K562 (cell line): ENCODE results near the gene CPNE2. TPM values are rescaled to one million over a fixed set of nuclear protein-coding genes. Genes with fewer than 3 reads are reported as not detected.

Source experiments
- ATAC-seq: fragments of 200-7000 bp; cut with Tn5 transposase; 3 replicates; pipeline ENCODE4 v1.9.1; 2020; ENCODE audit warnings: moderate library complexity
- BruUV-seq: library from RNA; stranded (reverse); fragments of 400-500 nt; replicated peaks from 2 replicates; lab custom pipeline; 2021; lab: Mats Ljungman, UMichigan
- CTCF ChIA-PET: fragments of 300-600 bp; formaldehyde crosslinking; extraction: SDS; loops from one replicate; lab custom pipeline; 2021; ENCODE audit warnings: low intra/inter-chr PET ratio; lab: Yijun Ruan, JAX
- POLR2A ChIA-PET: fragments of 300-600, 350-650 bp; sonication (Branson Sonifier 250); formaldehyde crosslinking; extraction: SDS; loops from one replicate; lab custom pipeline; 2021; ENCODE audit warnings: antibody characterized with exemption, inconsistent platforms; lab: Yijun Ruan, JAX
- DNase-seq, 4 experiments: peaks; one replicate each; pipeline versions ENCODE4 v3.0.0 to v3.0.0-alpha.2; 2011 to 2018; ENCODE audit warnings: low spot score in 3 of 4, mixed read lengths in 3 of 4; ENCODE audit errors: extremely low read depth in 1 of 4
- FAIRE-seq: peaks from 2 replicates; lab custom pipeline; 2011; peaks lifted over from hg19 to GRCh38; lab: Jason Lieb, UNC
- H2AFZ ChIP-seq: 2 replicates; pipeline ENCODE4 v1.6.0; 2011; ENCODE audit warnings: low read depth, low read length, control low read depth, inconsistent platforms
- H3K27ac ChIP-seq: fragments of 200-600 bp; 3 replicates; pipeline ENCODE4 v1.8.0; 2011; ENCODE audit warnings: low read depth, mild to moderate bottlenecking, control low read depth, inconsistent platforms, low read length, moderate library complexity, mixed read lengths; ENCODE audit errors: extremely low read depth
- H3K27me3 ChIP-seq, 2 experiments: fragments of 300-600 bp in 1 of 2; 2 replicates in 1 of 2; 3 replicates in 1 of 2; pipeline versions ENCODE4 v1.6.0 to v1.8.0; 2011; ENCODE audit warnings: inconsistent platforms in 2 of 2, low read length in 2 of 2, mild to moderate bottlenecking in 1 of 2, mixed read lengths in 1 of 2, moderate library complexity in 1 of 2; ENCODE audit not compliant: control insufficient read depth in 2 of 2, insufficient read depth in 2 of 2
- H3K36me3 ChIP-seq: fragments of 300-600 bp; 3 replicates; pipeline ENCODE4 v1.8.0; 2011; ENCODE audit warnings: mild to moderate bottlenecking, low read length, inconsistent platforms; ENCODE audit not compliant: control insufficient read depth, insufficient read depth
- H3K4me1 ChIP-seq, 2 experiments: fragments of 200-600 bp in 1 of 2; replicated peaks in 1 of 2; 2 replicates in 1 of 2; 3 replicates in 1 of 2; pipeline versions ENCODE4 v1.5.1 to v1.8.0; 2011; ENCODE audit warnings: inconsistent platforms in 2 of 2, low read length in 2 of 2, mild to moderate bottlenecking in 1 of 2, mixed read lengths in 1 of 2, moderate library complexity in 1 of 2; ENCODE audit not compliant: control insufficient read depth in 2 of 2, insufficient read depth in 2 of 2
- H3K4me2 ChIP-seq: 2 replicates; pipeline ENCODE4 v1.6.1; 2011; ENCODE audit warnings: low read length, control low read depth, inconsistent platforms, mixed read lengths; ENCODE audit not compliant: insufficient read depth
- H3K4me3 ChIP-seq: fragments of 200-600 bp; sonication (generic), shearing (Covaris generic); 2 replicates; pipeline ENCODE4 v1.5.1; 2016; ENCODE audit warnings: control low read depth, inconsistent platforms
- H3K79me2 ChIP-seq: fragments of 200-600 bp; 3 replicates; pipeline ENCODE4 v1.8.0; 2011; ENCODE audit warnings: low read length, inconsistent platforms; ENCODE audit not compliant: control insufficient read depth, insufficient read depth
- H3K9ac ChIP-seq, 2 experiments: 2 replicates each; pipeline versions ENCODE4 v1.6.0 to v1.6.1; 2011; ENCODE audit warnings: low read depth in 2 of 2, low read length in 2 of 2, control low read depth in 1 of 2, inconsistent platforms in 1 of 2, mild to moderate bottlenecking in 1 of 2, mixed read lengths in 1 of 2; ENCODE audit not compliant: insufficient read depth in 1 of 2
- H3K9me1 ChIP-seq: one replicate; pipeline ENCODE4 v1.6.0; 2011; ENCODE audit warnings: inconsistent platforms, mild to moderate bottlenecking, low read length, moderate library complexity; ENCODE audit not compliant: control insufficient read depth, insufficient read depth
- H3K9me3 ChIP-seq: replicated peaks from 2 replicates; pipeline ENCODE4 v1.5.1; 2011; ENCODE audit warnings: low read depth, low read length, inconsistent platforms; ENCODE audit not compliant: control insufficient read depth, insufficient read depth
- H4K20me1 ChIP-seq: replicated peaks from 2 replicates; pipeline ENCODE4 v1.6.1; 2011; ENCODE audit warnings: low read length, inconsistent platforms, mixed read lengths; ENCODE audit not compliant: control insufficient read depth, insufficient read depth
- ARID1B ChIP-seq: fragments of 450-650 bp; IDR thresholded peaks from 2 replicates; pipeline ENCODE4 v1.6.1; 2016; ENCODE audit warnings: antibody characterized with exemption, mild to moderate bottlenecking, inconsistent platforms
- BCOR ChIP-seq: fragments of 450-650 bp; IDR thresholded peaks from 2 replicates; pipeline ENCODE4 v1.6.1; 2016
- CCAR2 ChIP-seq: fragments of 200-400 bp; formaldehyde crosslinking; IDR thresholded peaks from 2 replicates; pipeline ENCODE4 v1.6.1; 2017; ENCODE audit warnings: mild to moderate bottlenecking, low read depth, low read length
- CTCF ChIP-seq, 3 experiments: IDR thresholded peaks in 2 of 3; conservative IDR thresholded peaks in 1 of 3; 2 replicates each; pipeline ENCODE4 v1.5.1; 2011 to 2012; ENCODE audit warnings: low read length in 3 of 3, mild to moderate bottlenecking in 3 of 3, control low read depth in 2 of 3, improper control_type of control experiment in 1 of 3, inconsistent platforms in 1 of 3, low read depth in 1 of 3, mixed read lengths in 1 of 3, moderate library complexity in 1 of 3; ENCODE audit not compliant: insufficient read depth in 2 of 3
- GATAD2B ChIP-seq: fragments of 450-650 bp; IDR thresholded peaks from 2 replicates; pipeline ENCODE4 v1.6.1; 2017; ENCODE audit warnings: mild to moderate bottlenecking, borderline replicate concordance
- MTA3 ChIP-seq: fragments of 450-650 bp; formaldehyde crosslinking; IDR thresholded peaks from 2 replicates; pipeline ENCODE4 v1.6.1; 2017; ENCODE audit warnings: mild to moderate bottlenecking, borderline replicate concordance
- REST ChIP-seq, 2 experiments: fragments of 450-650 bp; formaldehyde crosslinking in 1 of 2; IDR thresholded peaks; 2 replicates each; pipeline versions ENCODE4 v1.4.0 to v1.6.1; 2014 to 2020; ENCODE audit warnings: mild to moderate bottlenecking in 2 of 2, borderline replicate concordance in 1 of 2, low read depth in 1 of 2
- XRCC5 ChIP-seq: fragments of 200-400 bp; formaldehyde crosslinking; IDR thresholded peaks from 2 replicates; pipeline ENCODE4 v1.6.1; 2017; ENCODE audit warnings: low read depth, mild to moderate bottlenecking, low read length
- ZC3H8 ChIP-seq: fragments of 450-650 bp; IDR thresholded peaks from 2 replicates; pipeline ENCODE4 v1.6.1; 2017
- ZNF764 ChIP-seq: fragments of 250-450 bp; sonication (Bioruptor Pico); IDR thresholded peaks from 2 replicates; pipeline ENCODE4 v1.4.0; 2020; ENCODE audit warnings: low read depth, mild to moderate bottlenecking, moderate library complexity
- ZNF79 ChIP-seq: fragments of 250-450 bp; sonication (Bioruptor Pico); IDR thresholded peaks from 2 replicates; pipeline ENCODE4 v1.4.0; 2020; ENCODE audit warnings: low read depth, mild to moderate bottlenecking, moderate library complexity
- WGBS: fragments of 100-300 bp; shearing (Covaris generic); methylation state at CpG from one replicate; pipeline ENCODE4 v1.1.6; 2016; ENCODE audit warnings: low coverage, mixed read lengths; ENCODE audit not compliant: insufficient coverage; ENCODE audit errors: missing lambda C conversion rate; 5-methylcytosine and 5-hydroxymethylcytosine counted together
- in situ Hi-C: fragments of 300-500 bp; cut with MboI; formaldehyde crosslinking; loops from 4 replicates; pipeline ENCODE4 v1.15.0; 2018; ENCODE audit warnings: inconsistent platforms, mixed read lengths
- intact Hi-C: fragments of 100-400 bp; cut with micrococcal nuclease; formaldehyde crosslinking; loops from 2 replicates; pipeline ENCODE4 v1.14.2; 2022
- polyA plus RNA-seq, 8 experiments: library from polyadenylated mRNA; depleted of rRNA in 4 of 8; stranded (reverse) in 5 of 8; unstranded in 3 of 8; fragments of >200 nt; fragmentation: Nextera tagmentation in 2 of 8; fragmentation: Illumina TruSeq in 1 of 8; extraction: Ambion mirVana in 2 of 8; extraction: Trizol in 1 of 8; gene quantifications; 2 replicates each; pipeline versions ENCODE4 v1.2.1 to v1.2.3, GENCODE V29; 2011 to 2014; ENCODE audit warnings: inconsistent platforms in 1 of 8, missing spikeins in 1 of 8
- total RNA-seq, 7 experiments: library from RNA; depleted of rRNA in 6 of 7; stranded (reverse); fragments of >200 nt in 6 of 7; fragmentation: Illumina TruSeq in 2 of 7; extraction: Trizol in 2 of 7; gene quantifications; 2 replicates each; pipeline versions ENCODE4 v1.2.1 to v1.2.3, GENCODE V29; 2011 to 2021; ENCODE audit warnings: low replicate concordance in 1 of 7

The CPNE2 gene
- total and polyA plus RNA-seq, 9 of the 15 experiments (the other 6 are each of a cell fraction or from before 2014, with no cell fraction given), result 3.0 to 13.9 (median 8.6) TPM

GRCh38 chr16:57145046-57146021, 53.0 kb downstream of the CPNE2 start:
- Histone ChIP-seq H3K9me1 (no peaks in the 10 kb centered on the region), H3K27me3 (no peaks in the 10 kb centered on the region), H3K9ac (peak overlapping the region; percentile 9 to 59; a peak in 3 of 4 replicates), H3K4me3 (no peak overlapping the region), H3K36me3 (no peaks in the 10 kb centered on the region), H2AFZ (peak overlapping the region; percentile 78), H3K9me3 (no peaks in the 10 kb centered on the region), H3K4me1 (peaks cover 25 to 38% of the 10 kb centered on the region in 2 experiments), H3K79me2 (no peaks in the 10 kb centered on the region), H3K27ac (peak overlapping the region; percentile 19; the same call in 2 of the 3 replicates), H4K20me1 (no peaks in the 10 kb centered on the region), H3K4me2 (peak overlapping the region; percentile 50)
- FAIRE-seq (peak; percentile 88), ATAC-seq (peak; percentile 85), DNase-seq (peak; percentile 56 to 79 (median 71))
- BruUV-seq, result no TSS peak
- ChIA-PET CTCF (no interaction called here), POLR2A (interaction anchor here (0.6 to 1.2 kb wide), 3 partner anchors 14 to 311 kb away, joined by 3 read pairs; no protein-coding TSS in a partner anchor)
- WGBS, result 46% methylated on average over 13 of the region's 14 CpGs
- intact Hi-C loops (no loop called here), in situ Hi-C loops (no loop called here)
- TF ChIP-seq ARID1B, result peak; percentile 18; the same call in 1 of the 2 replicates
- TF ChIP-seq ZNF79, result no peak
- TF ChIP-seq REST (IDR thresholded peaks at IDR 0.05; ENCODE audit: borderline replicate concordance), result no peak
- no peak for TF ChIP-seq REST (CRISPR knock-in tag; IDR thresholded peaks at IDR 0.05; ENCODE audit: low read depth)
- no peak for TF ChIP-seq ZNF764 (CRISPR knock-in tag)
- no peak for TF ChIP-seq ZC3H8
- no peak for TF ChIP-seq GATAD2B
- TF ChIP-seq BCOR, result peak; percentile 54; the same call in 1 of the 2 replicates
- no peak for TF ChIP-seq XRCC5
- 0 out of 2 replicates have a peak, but pooled peaks have one; percentile 29 for TF ChIP-seq MTA3
- TF ChIP-seq CTCF (IDR thresholded peaks at IDR 0.05 in 2 of 3, conservative IDR thresholded peaks at IDR 0.05 in 1 of 3; ENCODE audit: insufficient read depth in 2 of 3, low read depth in 1 of 3, low read length in 3 of 3), result peak in 1 of 3 experiments; percentile 28; a peak in 1 of 6 replicates
- no peak for TF ChIP-seq CCAR2
